Fibroblast of lung (primary cell): ENCODE results near the gene HSP90AB1.

Source experiments
- EZH2 ChIP-seq: IDR thresholded peaks from 2 replicates; pipeline ENCODE4 v1.5.1; 2012; ENCODE audit warnings: low read length, control low read depth, mild to moderate bottlenecking; ENCODE audit errors: missing control alignments
- TF ChIP-seq, protein P1 (sequence below), 2 donors: IDR thresholded peaks in 1 of 2; conservative IDR thresholded peaks in 1 of 2; 1 replicate in 1 of 2; 2 replicates in 1 of 2; pipeline ENCODE4 v1.5.1; 2011 to 2012; ENCODE audit warnings: low read length in 2 of 2, control low read depth in 1 of 2, inconsistent platforms in 1 of 2, low read depth in 1 of 2, mild to moderate bottlenecking in 1 of 2

DNA sequence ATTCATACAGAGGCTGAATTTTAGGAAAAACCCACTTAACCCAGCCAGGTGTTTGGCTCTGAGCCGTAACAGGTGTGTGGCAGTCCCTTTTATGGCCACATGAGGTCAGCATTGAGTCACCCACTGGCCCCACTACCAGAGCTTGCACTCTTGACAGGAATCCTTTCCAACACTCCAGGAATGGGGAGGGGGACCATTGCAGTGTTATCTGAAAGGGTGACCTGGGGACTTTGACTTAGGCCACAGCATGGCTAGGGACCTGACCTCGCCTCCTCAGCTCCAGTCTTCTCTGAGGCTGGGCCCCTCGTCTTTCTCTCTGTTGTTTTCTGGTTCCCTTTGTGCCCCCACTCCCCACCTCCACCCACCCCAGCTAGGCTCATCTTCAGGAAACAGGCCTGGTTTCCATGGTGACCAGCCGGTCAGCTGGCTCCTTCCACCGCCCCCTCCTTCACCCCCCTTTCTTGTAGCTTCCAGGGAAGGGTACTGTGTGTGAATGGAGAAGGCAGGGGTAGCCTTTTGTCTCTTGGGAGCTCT, 21.3 kb downstream of the HSP90AB1 start:
- TF ChIP-seq, protein P1, sequence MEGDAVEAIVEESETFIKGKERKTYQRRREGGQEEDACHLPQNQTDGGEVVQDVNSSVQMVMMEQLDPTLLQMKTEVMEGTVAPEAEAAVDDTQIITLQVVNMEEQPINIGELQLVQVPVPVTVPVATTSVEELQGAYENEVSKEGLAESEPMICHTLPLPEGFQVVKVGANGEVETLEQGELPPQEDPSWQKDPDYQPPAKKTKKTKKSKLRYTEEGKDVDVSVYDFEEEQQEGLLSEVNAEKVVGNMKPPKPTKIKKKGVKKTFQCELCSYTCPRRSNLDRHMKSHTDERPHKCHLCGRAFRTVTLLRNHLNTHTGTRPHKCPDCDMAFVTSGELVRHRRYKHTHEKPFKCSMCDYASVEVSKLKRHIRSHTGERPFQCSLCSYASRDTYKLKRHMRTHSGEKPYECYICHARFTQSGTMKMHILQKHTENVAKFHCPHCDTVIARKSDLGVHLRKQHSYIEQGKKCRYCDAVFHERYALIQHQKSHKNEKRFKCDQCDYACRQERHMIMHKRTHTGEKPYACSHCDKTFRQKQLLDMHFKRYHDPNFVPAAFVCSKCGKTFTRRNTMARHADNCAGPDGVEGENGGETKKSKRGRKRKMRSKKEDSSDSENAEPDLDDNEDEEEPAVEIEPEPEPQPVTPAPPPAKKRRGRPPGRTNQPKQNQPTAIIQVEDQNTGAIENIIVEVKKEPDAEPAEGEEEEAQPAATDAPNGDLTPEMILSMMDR (conservative IDR thresholded peaks at IDR 0.05 in 1 of 2, IDR thresholded peaks at IDR 0.05 in 1 of 2; ENCODE audit: low read depth in 1 of 2, low read length in 2 of 2): peak; percentile 99
- TF ChIP-seq EZH2: no peak
